CD4-positive, alpha-beta T cell treated with Interleukin-21 for 1 hour (primary cell): ENCODE data around the gene RORB.
A peak's percentile ranks its signal among the peaks of the same experiment; 100 is the strongest.

Experiments used
- DNase-seq: peaks from one replicate; pipeline ENCODE4 v3.0.0-alpha.2; 2020

Gene RORB

GRCh38 chr9:74496819-74497747 lies at the start of gene RORB:
Gene RORB, plus strand, starts transcription at chr9:74497335. Its CDS starts 642 bp downstream, at chr9:74497977.
- peak; percentile 20 for DNase-seq

DNA sequence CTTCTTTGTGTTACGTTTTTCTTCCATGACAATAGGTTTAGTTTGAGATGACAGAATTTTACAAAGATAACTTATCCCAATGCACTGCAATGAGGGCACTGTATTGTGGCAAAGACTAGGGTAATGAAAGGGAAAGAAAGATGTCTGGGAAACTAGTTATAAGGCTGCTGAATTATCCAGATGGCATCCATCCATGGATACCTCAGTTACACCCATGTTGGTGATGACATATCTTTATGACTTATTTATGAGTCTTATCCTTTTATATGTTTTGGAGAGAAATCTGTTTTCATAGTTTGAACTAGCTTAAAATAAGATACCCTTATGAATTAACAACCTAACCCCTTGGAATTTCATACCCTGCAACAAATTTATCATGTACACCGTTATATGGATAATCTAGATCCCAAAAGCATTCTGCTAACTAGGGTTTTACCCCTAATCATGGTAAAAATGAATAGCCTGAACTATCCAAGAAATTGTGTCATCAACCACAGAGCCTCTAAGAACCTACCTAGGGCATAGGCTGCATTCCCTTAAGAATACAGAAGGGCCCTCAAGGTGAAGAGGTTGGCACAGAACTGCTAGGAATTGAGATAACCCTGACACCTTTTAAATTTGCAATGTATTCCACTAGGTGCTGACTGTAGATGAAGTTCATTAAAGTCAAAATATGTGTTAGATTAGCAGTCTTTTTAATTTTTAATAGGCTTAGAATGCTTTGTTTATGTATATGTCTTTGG lies 49.5 kb upstream of the RORB start:
- DNase-seq = no peak

- no peak for DNase-seq
These were observed 48.1 kb upstream of the RORB start for GRCh38 chr9:74449060-74449459.

GRCh38 chr9:74458832-74459231 lies 38.3 kb upstream of the RORB start:
- no peak for DNase-seq

GRCh38 chr9:74463825-74464224 lies 33.3 kb upstream of the RORB start:
- DNase-seq = no peak

DNA sequence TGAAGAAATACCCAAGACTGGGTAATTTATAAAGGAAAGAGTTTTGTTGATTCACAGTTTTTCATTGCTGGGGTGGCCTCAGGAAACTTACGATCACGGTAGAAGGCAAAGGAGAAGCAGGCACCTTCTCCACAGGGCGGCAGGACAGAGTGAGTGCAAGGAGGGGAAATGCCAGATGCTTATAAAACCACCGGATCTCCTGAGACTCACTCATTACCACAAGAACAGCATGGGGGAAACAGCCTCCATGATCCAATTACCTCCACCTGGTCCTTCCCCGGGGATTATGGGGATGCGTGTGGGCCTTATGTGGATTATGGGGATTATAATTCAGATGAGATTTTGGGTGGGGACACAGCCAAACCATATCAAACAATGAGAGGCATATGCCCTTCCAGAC lies 18.5 kb upstream of the RORB start:
- no peak for DNase-seq

- DNase-seq = no peak
These were observed 17.4 kb upstream of the RORB start for GRCh38 chr9:74479711-74480110.

- no peak for DNase-seq
These were observed 9.7 kb upstream of the RORB start for GRCh38 chr9:74487395-74487794.

DNA sequence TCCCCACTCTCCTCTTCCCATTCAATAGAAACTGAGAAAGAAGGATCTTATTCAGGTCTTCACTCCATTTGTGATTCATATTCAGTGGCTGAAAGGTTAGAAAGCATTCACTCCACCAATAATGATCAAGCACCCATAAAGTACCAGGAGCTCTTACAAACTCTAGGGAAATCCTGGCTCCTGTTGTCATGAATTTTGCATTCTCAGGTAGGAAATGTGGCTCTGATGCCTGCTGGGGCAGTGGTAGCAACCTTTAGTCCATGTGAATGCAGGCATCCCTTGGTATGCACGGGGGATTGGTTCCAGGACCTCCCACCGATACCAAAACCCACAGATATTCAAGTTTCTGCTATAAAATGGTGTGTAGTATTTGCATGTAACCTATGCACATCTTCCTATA lies 3.6 kb upstream of the RORB start:
- no peak for DNase-seq

GRCh38 chr9:74494490-74494889 lies 2.6 kb upstream of the RORB start:
- no peak for DNase-seq

- no peak for DNase-seq
These were observed 729 bp upstream of the RORB start for GRCh38 chr9:74496406-74496805.

GRCh38 chr9:74497748-74498620 lies 849 bp downstream of the RORB start:
- DNase-seq = no peak

- no peak for DNase-seq
These were observed 1.5 kb downstream of the RORB start for GRCh38 chr9:74498621-74499095.

GRCh38 chr9:74499111-74499601 lies 2.0 kb downstream of the RORB start:
- no peak for DNase-seq

DNA sequence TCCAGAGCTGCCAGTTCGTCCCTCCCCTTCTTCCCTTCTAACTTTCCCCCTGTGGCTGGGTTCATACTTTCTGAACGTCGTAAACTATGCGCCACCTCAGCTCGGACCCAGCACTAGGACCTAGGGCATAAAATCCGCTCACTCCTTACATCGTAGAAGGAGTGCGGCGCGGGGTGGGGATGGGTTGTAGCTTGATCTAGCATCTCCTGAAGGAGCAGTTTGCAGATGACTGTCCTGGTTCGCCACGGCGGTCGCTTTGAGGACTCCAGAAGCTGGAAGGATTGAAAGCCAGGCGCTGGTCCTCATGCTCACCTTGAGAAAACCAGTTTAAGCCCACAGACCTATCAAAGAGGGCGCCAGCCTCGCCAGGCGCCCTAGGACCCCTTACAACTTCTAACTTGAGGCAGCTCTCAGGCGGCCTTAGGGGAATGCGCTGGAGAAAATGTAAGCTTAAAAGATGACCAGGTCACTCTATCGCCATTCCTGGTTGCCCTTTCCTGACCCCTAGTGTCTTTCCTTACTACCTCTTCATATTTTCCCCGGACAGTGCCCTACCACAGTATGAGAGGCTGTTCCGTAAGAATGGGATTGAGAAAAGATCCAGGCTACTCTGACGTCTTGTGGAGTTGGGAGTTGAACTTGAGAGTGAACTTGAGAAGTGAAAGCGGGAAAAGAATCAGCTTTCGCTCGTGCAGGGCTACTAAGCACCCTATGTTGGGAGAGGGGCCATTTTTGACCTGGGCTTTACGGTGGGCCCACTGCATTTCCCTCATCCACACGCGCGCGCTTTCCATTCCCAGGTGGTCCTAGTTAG lies 2.8 kb downstream of the RORB start:
- no peak for DNase-seq

DNA sequence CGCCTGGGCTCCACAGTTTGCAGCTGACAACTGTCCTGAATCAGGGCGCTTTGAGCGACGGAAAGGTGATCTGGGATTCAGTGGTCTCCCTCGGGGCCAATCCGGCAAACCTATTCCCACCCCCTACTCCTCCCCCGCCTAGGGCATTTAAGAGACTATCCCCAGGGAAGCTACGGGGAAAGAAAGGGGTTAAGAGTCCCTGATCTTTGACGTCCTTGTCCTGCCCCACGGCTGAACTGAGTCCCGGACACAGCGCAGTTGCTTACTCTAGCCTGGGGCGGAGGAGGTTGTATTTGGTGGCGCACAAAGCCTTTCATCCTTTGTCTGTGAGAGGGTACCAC lies 3.4 kb downstream of the RORB start:
- DNase-seq = no peak

GRCh38 chr9:74501570-74501969 lies 4.4 kb downstream of the RORB start:
- DNase-seq = no peak

DNA sequence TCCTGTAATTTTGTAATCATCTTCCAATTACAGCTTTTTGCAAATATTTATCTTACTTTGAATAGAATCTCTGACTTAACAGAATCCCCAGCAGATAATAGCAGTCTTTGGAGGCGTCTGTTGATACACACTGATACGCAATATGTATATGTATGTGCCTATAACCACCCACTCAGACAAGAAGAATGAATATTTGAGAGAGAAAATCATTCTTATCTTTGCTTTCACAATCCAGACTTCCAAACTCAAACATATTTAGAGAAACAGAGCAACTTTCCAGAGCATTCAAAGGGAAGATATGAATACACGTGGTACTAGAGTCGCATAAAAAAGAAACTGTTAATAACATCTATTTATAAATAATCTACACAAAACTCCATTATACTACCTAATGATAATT lies 6.1 kb downstream of the RORB start:
- no peak for DNase-seq

- DNase-seq = no peak
These were observed 6.5 kb downstream of the RORB start for GRCh38 chr9:74503666-74504065.

- no peak for DNase-seq
These were observed 14.2 kb downstream of the RORB start for GRCh38 chr9:74511333-74511732.

DNA sequence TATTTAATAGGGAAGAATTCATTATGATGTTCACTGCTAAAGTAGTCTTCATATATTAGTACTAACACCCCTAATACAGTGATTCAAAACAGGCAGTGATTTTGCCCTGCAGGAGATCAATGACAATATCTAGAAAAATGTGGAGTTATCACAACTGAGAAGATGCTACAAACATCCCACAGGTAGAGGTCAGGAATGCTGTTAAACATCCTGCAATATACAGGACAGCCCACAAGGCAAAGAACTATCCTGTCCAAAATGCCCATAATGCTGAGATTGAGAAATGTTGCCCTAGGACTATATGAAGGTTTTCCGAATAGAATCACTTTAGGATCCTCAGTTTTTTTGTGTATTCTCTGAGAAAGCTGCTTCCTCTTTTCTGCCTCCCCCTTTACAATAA lies 15.3 kb downstream of the RORB start:
- DNase-seq = no peak

GRCh38 chr9:74513221-74513620 lies 16.1 kb downstream of the RORB start:
- no peak for DNase-seq
